Neutrophil (primary cell): Measurements from ENCODE around the gene ARMC6.

Experiments used
- H3K27ac ChIP-seq: fragments of 200-600 bp; sonication (generic); 2 replicates; pipeline ENCODE4 v1.5.1; 2016; ENCODE audit warnings: mild to moderate bottlenecking, moderate library complexity
- H3K27me3 ChIP-seq: fragments of 200-600 bp; sonication (generic); 2 replicates; pipeline ENCODE4 v1.6.0; 2016; ENCODE audit warnings: mild to moderate bottlenecking
- H3K36me3 ChIP-seq: fragments of 200-600 bp; sonication (generic); 2 replicates; pipeline ENCODE4 v1.5.1; 2017
- H3K4me1 ChIP-seq, 2 experiments: fragments of 200-600 bp in 1 of 2; sonication (generic) in 1 of 2; 1 replicate in 1 of 2; 2 replicates in 1 of 2; pipeline versions ENCODE4 v1.5.1 to v1.6.1; 2013 to 2016; ENCODE audit warnings: low read depth in 1 of 2, low read length in 1 of 2, mild to moderate bottlenecking in 1 of 2, moderate library complexity in 1 of 2; ENCODE audit not compliant: control insufficient read depth in 1 of 2, insufficient read depth in 1 of 2
- H3K4me3 ChIP-seq, 2 experiments: fragments of 200-600 bp in 1 of 2; sonication (generic) in 1 of 2; 1 replicate in 1 of 2; 2 replicates in 1 of 2; pipeline ENCODE4 v1.5.1; 2013 to 2016; ENCODE audit warnings: low read depth in 1 of 2, low read length in 1 of 2, mild to moderate bottlenecking in 1 of 2, moderate library complexity in 1 of 2
- H3K9me3 ChIP-seq: fragments of 200-600 bp; sonication (generic); 2 replicates; pipeline ENCODE4 v1.5.1; 2016
- CTCF ChIP-seq: fragments of 200-600 bp; sonication (generic); IDR thresholded peaks from 2 replicates; pipeline ENCODE4 v1.5.1; 2016; ENCODE audit warnings: antibody characterized with exemption

Gene ARMC6

GRCh38 chr19:19055701-19056100 lies 22.3 kb downstream of the ARMC6 start:
- H3K4me3 ChIP-seq, result no peak overlapping the region
- H3K27me3 ChIP-seq, result no peaks in the 10 kb centered on the region
- peaks cover 44% of the 10 kb centered on the region for H3K36me3 ChIP-seq
- TF ChIP-seq CTCF, result no peak
- H3K27ac ChIP-seq, result no peak overlapping the region
- no peaks in the 10 kb centered on the region for H3K4me1 ChIP-seq
- no peaks in the 10 kb centered on the region for H3K9me3 ChIP-seq

- no peak overlapping the region for H3K4me3 ChIP-seq
- no peaks in the 10 kb centered on the region for H3K9me3 ChIP-seq
- no peak overlapping the region for H3K27ac ChIP-seq
- no peak for TF ChIP-seq CTCF
- H3K36me3 ChIP-seq, result peaks cover 40% of the 10 kb centered on the region
- H3K27me3 ChIP-seq, result no peaks in the 10 kb centered on the region
- H3K4me1 ChIP-seq, result no peaks in the 10 kb centered on the region
Observed at GRCh38 chr19:19056636-19057275, 23.4 kb downstream of the ARMC6 start.

- TF ChIP-seq CTCF, result no peak
- peaks cover 34% of the 10 kb centered on the region for H3K36me3 ChIP-seq
Observed at GRCh38 chr19:19057317-19057716, 23.9 kb downstream of the ARMC6 start.

GRCh38 chr19:19057720-19058119 lies 24.3 kb downstream of the ARMC6 start:
- Histone ChIP-seq H3K9me3 (no peaks in the 10 kb centered on the region), H3K36me3 (peaks cover 30% of the 10 kb centered on the region)
- no peak for TF ChIP-seq CTCF

More at GRCh38 chr19:19057317-19057716, 23.9 kb downstream of the ARMC6 start:
- no peaks in the 10 kb centered on the region for H3K9me3 ChIP-seq
- no peak overlapping the region for H3K4me3 ChIP-seq
- no peaks in the 10 kb centered on the region for H3K27me3 ChIP-seq
- H3K27ac ChIP-seq, result no peak overlapping the region
- no peaks in the 10 kb centered on the region for H3K4me1 ChIP-seq

GRCh38 chr19:19059018-19059836 lies 25.8 kb downstream of the ARMC6 start:
- peaks cover 27% of the 10 kb centered on the region for H3K36me3 ChIP-seq
- no peak overlapping the region for H3K4me3 ChIP-seq
- no peak overlapping the region for H3K27ac ChIP-seq
- no peaks in the 10 kb centered on the region for H3K9me3 ChIP-seq
- peaks cover 8 to 10% of the 10 kb centered on the region in 2 experiments for H3K4me1 ChIP-seq
- no peak for TF ChIP-seq CTCF
- no peaks in the 10 kb centered on the region for H3K27me3 ChIP-seq

More at GRCh38 chr19:19057720-19058119, 24.3 kb downstream of the ARMC6 start:
- Histone ChIP-seq H3K27ac (no peak overlapping the region), H3K27me3 (no peaks in the 10 kb centered on the region), H3K4me3 (no peak overlapping the region), H3K4me1 (peaks cover 0 to under 1% of the 10 kb centered on the region in 2 experiments)
